HG03025 (cell line): ENCODE measurements around the gene GAB1.

Experiments
- ATAC-seq: cut with Tn5 transposase; IDR thresholded peaks from one replicate; pipeline ENCODE4 v1.9.1; 2021; ENCODE audit warnings: mild to moderate bottlenecking, moderate library complexity; ENCODE audit not compliant: unreplicated experiment, low FRiP score

GAB1 gene

DNA sequence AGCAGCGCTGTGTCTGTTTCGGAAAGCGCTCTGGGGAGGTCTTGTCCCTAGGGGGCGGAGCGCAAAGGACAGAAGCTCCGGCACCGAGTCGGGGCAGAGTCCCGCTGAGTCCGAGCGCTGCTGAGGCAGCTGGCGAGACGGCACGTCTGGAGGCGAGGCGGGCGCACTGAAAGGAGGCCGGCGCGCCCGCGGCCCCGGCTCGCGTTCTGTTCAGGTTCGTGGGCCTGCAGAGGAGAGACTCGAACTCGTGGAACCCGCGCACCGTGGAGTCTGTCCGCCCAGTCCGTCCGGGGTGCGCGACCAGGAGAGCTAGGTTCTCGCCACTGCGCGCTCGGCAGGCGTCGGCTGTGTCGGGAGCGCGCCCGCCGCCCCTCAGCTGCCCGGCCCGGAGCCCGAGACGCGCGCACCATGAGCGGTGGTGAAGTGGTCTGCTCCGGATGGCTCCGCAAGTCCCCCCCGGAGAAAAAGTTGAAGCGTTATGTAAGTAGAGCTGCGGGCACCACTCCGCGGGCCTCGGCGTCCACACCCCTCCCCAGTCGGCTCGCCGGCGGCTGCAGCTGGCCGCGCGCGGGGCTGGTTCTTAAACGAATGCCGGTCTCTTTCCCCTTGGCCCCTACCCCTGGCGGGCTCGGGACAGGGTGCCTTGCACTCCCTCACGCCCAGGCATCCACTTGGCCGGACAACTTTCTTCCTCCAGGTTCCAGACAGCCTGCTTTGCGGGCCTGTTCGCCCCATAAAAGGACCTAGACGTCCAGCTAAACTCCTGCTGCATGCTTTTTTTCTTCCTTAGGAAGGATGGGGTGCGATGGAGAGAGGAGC lies at the start of gene GAB1:
TSS of gene GAB1 (plus strand) at position 96 of the 819 bp plus-strand sequence. CDS start at position 409, 313 bp downstream.
- ATAC-seq: peak; percentile 79

DNA sequence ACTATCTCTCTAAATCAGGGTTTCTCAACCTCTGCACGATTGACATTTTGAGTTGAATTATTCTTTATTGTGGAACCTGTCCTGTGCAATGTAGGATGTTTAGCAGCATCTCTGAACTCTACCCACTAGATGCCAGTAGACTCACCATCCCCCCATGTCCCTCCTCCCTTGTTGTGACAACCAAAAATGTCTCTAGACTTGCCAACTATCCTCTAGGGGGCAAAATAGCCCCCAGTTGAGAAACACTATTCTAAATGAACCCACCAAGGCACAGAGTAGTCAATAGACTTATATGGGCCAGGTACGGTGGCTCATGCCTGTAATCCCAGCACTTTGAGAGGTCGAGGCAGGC lies 49.1 kb upstream of the GAB1 start:
- no peak for ATAC-seq

DNA sequence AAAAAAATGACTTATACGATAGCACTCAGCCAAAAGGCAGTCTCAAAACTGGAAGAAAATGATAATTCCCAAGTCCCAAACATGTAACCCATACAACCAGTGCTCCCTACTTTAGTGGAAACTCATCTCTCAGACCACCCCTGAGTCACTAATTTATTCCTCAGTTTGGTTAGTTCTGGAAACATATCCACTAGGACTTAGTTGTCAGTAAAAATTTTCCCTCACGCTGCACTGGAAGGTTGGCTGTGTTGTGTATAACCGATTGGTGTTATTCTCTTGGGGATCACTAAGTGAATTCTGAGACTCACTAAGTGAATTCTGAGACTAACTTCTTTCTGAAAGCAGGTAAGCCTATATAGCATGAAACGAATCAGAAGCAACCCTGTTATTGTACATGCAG lies 48.5 kb upstream of the GAB1 start:
- no peak for ATAC-seq

DNA sequence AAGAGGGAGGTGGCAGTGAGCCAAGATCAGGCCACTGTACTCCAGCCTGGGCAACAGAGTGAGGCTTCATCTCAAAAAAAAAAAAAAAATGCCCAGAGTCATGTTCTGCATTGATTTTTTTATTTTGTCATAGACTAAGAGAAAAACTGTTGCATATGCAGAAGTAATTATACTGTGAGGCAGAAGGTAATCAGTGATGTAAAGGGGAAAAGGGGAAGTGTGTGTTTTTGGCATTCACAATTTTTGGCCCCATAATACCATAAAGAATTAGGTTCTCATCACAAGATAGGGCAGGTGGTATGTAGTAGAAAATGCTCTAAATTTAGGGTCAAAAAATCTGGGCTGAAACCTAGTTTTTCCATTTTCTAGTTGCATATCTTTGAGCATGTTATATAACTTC lies 47.3 kb upstream of the GAB1 start:
- no peak for ATAC-seq

DNA sequence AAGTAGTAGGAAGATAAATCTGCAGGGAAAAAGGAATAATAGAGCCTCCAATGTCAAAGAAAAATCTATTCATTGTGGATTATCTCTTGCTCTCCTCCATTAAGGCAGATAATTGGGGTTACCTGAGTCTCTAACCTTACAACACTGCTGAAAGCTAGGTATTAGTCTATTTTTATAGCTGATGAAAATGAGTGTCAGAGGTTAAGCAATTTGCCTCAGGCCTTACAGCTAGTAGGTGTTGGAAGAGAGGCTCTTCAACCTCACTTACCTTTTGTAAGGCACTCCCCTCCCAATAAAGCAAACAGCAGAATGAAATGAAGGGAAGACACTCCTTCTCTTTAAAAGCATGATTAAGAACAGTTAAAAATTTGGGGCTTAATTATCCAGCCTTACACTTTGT lies 45.4 kb upstream of the GAB1 start:
- ATAC-seq: no peak

- ATAC-seq: no peak
Measured at GRCh38 chr4:143292858-143293257, 43.8 kb upstream of the GAB1 start.

DNA sequence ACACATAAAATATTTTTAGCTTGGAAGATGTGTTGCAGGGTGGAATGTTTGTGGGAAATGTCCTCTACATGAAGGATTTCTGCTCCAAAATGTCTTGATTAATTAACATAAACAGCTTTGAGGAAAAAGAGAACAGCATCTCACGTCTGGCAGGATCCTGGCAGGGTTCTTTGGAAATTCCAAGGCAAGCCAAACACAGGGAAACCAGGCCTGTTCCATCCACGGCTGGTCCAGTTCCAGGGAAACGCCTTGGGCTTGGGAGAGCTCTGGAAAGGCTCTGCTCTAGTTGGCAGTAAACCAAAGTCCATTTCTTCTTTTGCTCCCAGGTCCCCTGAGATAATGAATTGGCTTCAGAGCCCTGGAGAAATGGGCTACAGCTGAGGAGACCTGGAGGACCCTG lies 42.4 kb upstream of the GAB1 start:
- no peak for ATAC-seq

DNA sequence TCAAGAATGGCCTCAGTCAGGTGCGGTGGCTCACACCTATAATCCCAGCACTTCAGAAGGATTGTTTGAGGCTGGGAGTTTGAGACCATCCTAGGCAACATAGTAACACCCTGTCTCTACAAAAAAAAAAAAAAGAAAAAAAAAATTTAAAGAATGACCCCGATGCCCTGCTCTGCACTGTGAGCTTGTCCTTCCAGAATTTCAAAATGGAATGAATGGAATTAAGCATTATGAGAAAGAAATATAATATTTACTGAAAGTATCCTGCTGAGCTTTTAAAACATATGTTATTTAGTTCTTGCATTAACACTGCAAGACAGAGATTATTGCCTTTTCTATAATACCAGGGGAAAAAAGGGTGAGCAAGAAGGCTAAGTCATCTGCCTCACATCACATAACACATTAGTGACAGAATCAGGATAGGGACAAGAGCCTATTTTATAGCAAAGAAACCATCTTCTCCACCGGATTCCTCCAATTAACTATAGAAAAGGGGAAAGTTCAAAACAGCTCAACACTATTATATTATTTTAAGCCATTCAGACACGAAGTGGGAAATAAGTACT lies 41.9 kb upstream of the GAB1 start:
- ATAC-seq: no peak

DNA sequence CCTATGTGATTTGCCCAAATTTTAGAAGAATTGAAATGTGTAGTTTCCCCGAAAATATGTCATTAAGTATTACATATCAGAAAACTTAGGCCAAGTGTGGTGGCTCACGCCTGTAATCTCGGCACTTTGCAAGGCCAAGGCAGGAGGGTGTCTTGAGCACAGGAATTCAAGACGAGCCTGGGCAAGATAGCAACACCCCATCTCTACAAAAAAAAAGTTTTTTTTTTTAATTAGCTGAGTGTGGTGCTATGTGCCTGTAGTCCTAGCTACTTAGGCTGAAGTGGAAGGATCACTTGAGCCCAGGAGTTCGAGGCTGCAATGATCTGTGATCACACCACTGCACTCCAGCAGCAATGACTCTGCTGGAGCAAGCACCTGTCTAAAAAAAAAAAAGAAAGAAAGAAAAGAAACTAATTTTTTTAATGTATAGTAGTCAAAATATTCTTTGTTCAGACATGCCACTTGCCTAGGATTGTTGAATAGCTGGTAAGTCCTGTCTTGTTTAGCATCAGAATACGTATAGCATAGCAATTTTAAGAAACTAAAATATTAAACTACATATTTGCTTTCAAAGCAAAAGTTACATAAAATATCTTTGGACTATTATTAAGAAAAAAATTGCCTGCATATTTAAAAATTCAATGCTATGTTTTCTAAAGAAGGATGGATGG lies 40.1 kb upstream of the GAB1 start:
- no peak for ATAC-seq

DNA sequence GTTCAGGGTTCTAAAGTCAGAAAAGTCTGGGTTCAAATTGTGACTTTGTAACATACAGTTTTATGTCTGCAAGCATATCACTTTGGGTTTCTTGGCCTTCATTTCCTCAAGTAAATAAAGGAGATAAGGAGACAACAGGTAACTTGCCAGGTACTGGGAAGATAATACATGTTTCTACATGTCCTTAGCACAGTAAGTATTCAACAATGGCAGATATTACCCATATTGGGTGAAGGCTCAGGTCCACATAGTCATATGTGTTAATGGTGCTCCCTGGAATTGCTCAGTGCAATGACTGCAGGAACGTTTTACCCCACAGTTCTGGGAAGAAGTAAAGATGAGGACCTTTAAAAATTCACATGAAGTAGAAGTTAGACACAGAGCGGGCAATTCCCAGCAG lies 35.8 kb upstream of the GAB1 start:
- ATAC-seq: no peak

- no peak for ATAC-seq
Measured at GRCh38 chr4:143302536-143302935, 34.1 kb upstream of the GAB1 start.

DNA sequence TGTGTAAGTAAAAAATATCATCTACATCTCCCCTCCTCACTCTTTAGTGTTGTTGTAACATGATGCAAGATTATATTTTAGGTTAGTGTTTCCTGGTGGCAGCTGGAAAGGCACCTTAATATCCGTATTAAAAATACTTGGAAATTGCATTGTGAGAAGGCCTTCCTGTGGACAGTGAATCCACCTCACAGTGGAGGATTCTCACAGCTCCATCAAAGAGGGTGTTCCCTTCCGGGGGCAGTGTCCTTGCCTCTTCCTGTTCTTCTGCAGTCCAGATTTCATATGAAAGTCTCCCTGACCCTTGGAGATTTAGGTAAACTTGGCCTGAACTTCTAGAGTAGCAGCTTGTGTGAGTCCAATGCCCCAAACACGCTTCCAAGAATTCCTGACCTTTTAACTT lies 29.9 kb upstream of the GAB1 start:
- no peak for ATAC-seq

DNA sequence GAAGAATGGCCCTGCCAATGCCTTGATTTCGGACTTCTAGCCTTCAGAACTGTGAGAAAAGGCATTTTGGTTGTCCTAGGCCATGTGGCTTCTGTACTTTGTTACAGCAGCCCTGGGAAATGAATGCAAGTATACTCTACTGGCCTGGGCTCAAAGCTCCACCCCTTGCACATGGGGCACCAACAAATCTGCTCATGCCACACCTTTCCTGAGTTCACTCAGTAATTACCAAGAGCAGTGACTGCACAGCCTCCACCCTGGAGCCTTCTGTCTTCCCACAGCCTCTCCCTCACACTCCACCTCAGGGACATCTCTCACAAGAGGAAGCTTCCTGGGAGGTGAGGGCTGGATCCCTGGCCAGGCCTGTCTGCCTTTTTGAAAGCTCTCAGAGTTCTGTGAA lies 29.1 kb upstream of the GAB1 start:
- ATAC-seq: no peak

- ATAC-seq: no peak
Measured at GRCh38 chr4:143308377-143308776, 28.3 kb upstream of the GAB1 start.

DNA sequence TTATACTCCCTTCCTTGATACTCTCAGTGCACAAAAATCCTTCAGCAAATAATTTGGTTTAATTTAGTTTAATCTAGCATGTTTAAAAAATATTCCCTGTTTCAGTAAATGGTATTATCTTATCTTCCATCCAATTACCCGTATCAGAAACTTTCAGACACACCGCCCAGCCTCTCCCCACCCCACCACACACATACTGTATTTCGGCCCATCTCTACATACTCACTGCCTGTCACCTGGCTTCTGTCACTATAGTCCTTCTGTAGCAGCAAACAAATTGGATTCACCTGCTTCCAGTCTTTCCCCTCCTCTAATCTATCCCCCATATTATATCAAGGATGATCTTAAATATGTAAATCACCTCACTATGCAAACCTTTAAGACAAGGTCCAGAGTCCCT lies 24.8 kb upstream of the GAB1 start:
- ATAC-seq: no peak

- no peak for ATAC-seq
Measured at GRCh38 chr4:143313521-143313920, 23.2 kb upstream of the GAB1 start.

GRCh38 chr4:143313996-143314395 lies 22.7 kb upstream of the GAB1 start:
- ATAC-seq: no peak

DNA sequence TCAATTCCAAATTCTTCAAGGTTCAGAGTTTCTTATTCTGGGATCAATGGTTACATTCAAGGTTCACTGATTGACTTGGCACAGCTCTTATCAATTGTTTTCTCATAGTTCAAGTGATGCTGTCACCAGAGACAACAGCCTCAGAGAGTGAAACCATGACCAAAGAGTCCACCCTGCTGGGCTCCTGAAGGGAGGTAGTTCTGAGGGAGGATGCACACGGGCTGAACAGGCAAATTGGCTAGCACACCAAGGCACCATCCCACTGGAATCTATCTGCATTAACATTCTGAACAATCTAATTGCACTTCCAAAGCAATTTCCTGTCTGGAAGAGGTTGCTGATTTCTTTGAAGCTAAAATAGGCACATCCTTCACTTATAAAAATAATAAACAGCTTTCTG lies 16.6 kb upstream of the GAB1 start:
- no peak for ATAC-seq

GRCh38 chr4:143326735-143327134 lies 9.9 kb upstream of the GAB1 start:
- ATAC-seq: no peak

DNA sequence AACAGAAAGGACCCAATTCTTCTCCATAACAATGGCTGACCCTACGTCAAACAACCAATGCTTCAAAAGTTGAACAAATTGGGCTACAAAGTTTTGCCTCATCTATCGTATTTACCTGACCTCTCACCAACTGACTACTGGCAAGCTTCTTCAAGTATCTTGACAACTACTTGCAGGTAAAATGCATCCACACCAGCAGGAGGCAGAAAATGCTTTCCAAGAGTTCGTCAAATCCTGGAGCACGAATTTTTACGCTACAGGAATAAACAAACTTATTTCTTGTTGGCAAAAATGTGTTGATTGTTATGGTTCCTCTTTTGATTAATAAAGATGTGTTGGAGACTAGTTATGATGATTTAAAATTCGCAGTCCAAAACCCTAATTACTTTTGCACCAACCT lies 6.7 kb upstream of the GAB1 start:
- no peak for ATAC-seq

DNA sequence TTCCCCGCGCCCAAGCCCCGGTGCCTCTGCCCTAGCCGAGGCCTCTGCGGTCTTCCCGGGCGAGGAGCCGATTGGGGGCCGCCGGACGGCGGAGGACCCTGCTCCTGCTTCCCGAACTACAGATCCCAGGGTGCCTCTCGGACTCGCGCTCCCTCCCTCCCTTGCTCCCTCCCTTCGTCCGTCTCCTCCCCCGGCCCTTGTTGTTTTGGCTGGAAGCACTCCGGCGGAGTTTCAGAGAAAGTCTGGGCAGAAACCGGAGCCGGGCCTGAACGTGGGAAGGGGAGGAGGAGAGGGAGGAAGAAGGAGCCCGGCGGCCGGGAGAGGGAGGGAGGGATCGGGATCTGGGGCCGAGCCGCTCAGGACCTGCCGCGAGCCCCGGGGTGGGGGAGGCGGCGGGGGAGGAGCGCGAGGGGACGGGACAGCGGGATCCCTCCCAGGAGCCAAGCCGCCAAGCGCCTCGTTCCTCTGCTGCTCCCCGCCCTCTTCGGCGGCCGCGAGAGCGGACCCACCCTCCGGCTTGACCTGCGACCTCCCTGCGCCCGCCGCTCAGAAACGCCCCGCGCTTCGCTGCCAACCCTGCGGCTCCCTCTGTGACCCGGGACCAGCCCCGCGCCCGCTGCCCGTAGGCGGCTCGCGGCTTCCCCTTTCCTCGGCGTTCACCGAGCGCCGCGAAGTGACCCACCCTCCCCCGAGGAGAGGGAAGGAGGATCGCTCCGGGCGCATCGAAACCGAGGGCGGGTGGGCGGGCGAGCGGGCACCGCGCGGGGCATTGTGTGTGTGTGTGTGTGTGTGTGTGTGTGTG lies 496 bp upstream of the GAB1 start:
- peak; percentile 53 for ATAC-seq
